ENCODE data around the gene INSYN1. TPM values are rescaled to one million over a fixed set of nuclear protein-coding genes. Genes with fewer than 3 reads are reported as not detected.

The INSYN1 gene
- total and polyA plus RNA-seq, 2 experiments from 2014 or later = 0.18 to 14.2 TPM

DNA sequence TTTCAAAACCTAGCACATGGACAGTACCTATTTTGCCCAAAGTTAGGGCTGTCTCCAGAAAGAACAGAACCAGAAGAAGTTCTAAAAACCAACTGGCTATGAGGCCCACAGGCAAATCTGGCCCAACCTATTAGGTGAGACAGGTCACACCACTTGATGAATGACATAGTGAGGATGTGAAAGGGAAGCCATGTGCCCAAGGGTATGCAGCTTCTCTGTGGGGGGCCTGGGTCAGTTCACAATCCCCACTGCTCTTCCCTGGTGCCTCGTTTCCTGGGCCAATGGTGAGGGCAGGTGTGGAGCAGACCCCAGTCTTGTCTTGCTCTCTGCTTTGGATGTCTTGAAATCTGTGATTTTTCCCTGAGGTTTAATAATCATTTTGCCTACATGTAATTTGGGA, 8.9 kb downstream of the INSYN1 start (continued):
- no peak for TF ChIP-seq ZNF462 (CRISPR knock-in tag; IDR thresholded peaks at IDR 0.05)
- TF ChIP-seq POLR2AphosphoS5 (IDR thresholded peaks at IDR 0.05; ENCODE audit: low read depth) = no peak
- TF ChIP-seq JUNB (IDR thresholded peaks at IDR 0.05; ENCODE audit: unreplicated experiment) = no peak
- TF ChIP-seq, protein P1, sequence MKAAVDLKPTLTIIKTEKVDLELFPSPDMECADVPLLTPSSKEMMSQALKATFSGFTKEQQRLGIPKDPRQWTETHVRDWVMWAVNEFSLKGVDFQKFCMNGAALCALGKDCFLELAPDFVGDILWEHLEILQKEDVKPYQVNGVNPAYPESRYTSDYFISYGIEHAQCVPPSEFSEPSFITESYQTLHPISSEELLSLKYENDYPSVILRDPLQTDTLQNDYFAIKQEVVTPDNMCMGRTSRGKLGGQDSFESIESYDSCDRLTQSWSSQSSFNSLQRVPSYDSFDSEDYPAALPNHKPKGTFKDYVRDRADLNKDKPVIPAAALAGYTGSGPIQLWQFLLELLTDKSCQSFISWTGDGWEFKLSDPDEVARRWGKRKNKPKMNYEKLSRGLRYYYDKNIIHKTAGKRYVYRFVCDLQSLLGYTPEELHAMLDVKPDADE (IDR thresholded peaks at IDR 0.05) = no peak
- TF ChIP-seq STAT1 (IDR thresholded peaks at IDR 0.05; ENCODE audit: unreplicated experiment) = no peak
- TF ChIP-seq ZNF114 (CRISPR knock-in tag; IDR thresholded peaks at IDR 0.05) = no peak
- TF ChIP-seq EZH2 (IDR thresholded peaks at IDR 0.05; ENCODE audit: low read depth, unreplicated experiment) = no peak

- peaks cover 12% of the 10 kb centered on the region for H3K4me1 ChIP-seq (ENCODE audit: insufficient read depth)
- TF ChIP-seq, protein P1 (IDR thresholded peaks at IDR 0.05) = no peak
- TF ChIP-seq EZH2 (IDR thresholded peaks at IDR 0.05; ENCODE audit: low read depth, unreplicated experiment) (no peak), ZNF114 (CRISPR knock-in tag; IDR thresholded peaks at IDR 0.05) (no peak), ZNF331 (CRISPR knock-in tag; IDR thresholded peaks at IDR 0.05; ENCODE audit: low read depth) (no peak), JUNB (IDR thresholded peaks at IDR 0.05; ENCODE audit: unreplicated experiment) (no peak), NANOG (IDR thresholded peaks at IDR 0.05; ENCODE audit: borderline replicate concordance) (no peak), EZH2phosphoT487 (IDR thresholded peaks at IDR 0.05; ENCODE audit: unreplicated experiment) (no peak)
These were observed 11.8 kb downstream of the INSYN1 start for GRCh38 chr15:73741321-73741836.

More at GRCh38 chr15:73741321-73741836, 11.8 kb downstream of the INSYN1 start:
- Histone ChIP-seq H3F3A (replicated peaks; ENCODE audit: low read depth) (no peaks in the 10 kb centered on the region), H2AFZ (no peak overlapping the region), H3K27me3 (ENCODE audit: insufficient read depth) (no peaks in the 10 kb centered on the region), H3K9me2 (ENCODE audit: insufficient read depth) (no peaks in the 10 kb centered on the region), H3K27ac (ENCODE audit: low read depth) (no peak overlapping the region), H3K4me2 (no peak overlapping the region), H3K4me3 (no peak overlapping the region), H3K36me3 (ENCODE audit: insufficient read depth) (no peaks in the 10 kb centered on the region), H4K20me1 (replicated peaks; ENCODE audit: insufficient read depth) (no peaks in the 10 kb centered on the region), H3K79me2 (replicated peaks; ENCODE audit: insufficient read depth) (no peaks in the 10 kb centered on the region)
- DNase-seq (ENCODE audit: low spot score) (no peak), ATAC-seq (no peak)
- no peaks in the 10 kb centered on the region for H3K36me3 Mint-ChIP-seq (ENCODE audit: low read depth)
- H3K9me3 Mint-ChIP-seq = no peaks in the 10 kb centered on the region
- H3K27me3 Mint-ChIP-seq (ENCODE audit: insufficient read depth, low read depth, poor library complexity) = peaks cover 18% of the 10 kb centered on the region
- no peak overlapping the region for H3K27ac Mint-ChIP-seq
- H3K4me3 Mint-ChIP-seq = no peak overlapping the region
- peaks cover 20% of the 10 kb centered on the region for H3K4me1 Mint-ChIP-seq
